Neutrophil (primary cell): ENCODE measurements around the gene UBE2C.

Source experiments
- H3K27ac ChIP-seq: fragments of 200-600 bp; sonication (generic); 2 replicates; pipeline ENCODE4 v1.5.1; 2016; ENCODE audit warnings: mild to moderate bottlenecking, moderate library complexity
- H3K27me3 ChIP-seq: fragments of 200-600 bp; sonication (generic); 2 replicates; pipeline ENCODE4 v1.6.0; 2016; ENCODE audit warnings: mild to moderate bottlenecking
- H3K36me3 ChIP-seq: fragments of 200-600 bp; sonication (generic); 2 replicates; pipeline ENCODE4 v1.5.1; 2017
- H3K4me1 ChIP-seq, 2 experiments: fragments of 200-600 bp in 1 of 2; sonication (generic) in 1 of 2; 1 replicate in 1 of 2; 2 replicates in 1 of 2; pipeline versions ENCODE4 v1.5.1 to v1.6.1; 2013 to 2016; ENCODE audit warnings: low read depth in 1 of 2, low read length in 1 of 2, mild to moderate bottlenecking in 1 of 2, moderate library complexity in 1 of 2; ENCODE audit not compliant: control insufficient read depth in 1 of 2, insufficient read depth in 1 of 2
- H3K4me3 ChIP-seq, 2 experiments: fragments of 200-600 bp in 1 of 2; sonication (generic) in 1 of 2; 1 replicate in 1 of 2; 2 replicates in 1 of 2; pipeline ENCODE4 v1.5.1; 2013 to 2016; ENCODE audit warnings: low read depth in 1 of 2, low read length in 1 of 2, mild to moderate bottlenecking in 1 of 2, moderate library complexity in 1 of 2
- H3K9me3 ChIP-seq: fragments of 200-600 bp; sonication (generic); 2 replicates; pipeline ENCODE4 v1.5.1; 2016
- CTCF ChIP-seq: fragments of 200-600 bp; sonication (generic); IDR thresholded peaks from 2 replicates; pipeline ENCODE4 v1.5.1; 2016; ENCODE audit warnings: antibody characterized with exemption

UBE2C gene

GRCh38 chr20:45834797-45835161 is 22.3 kb downstream of the UBE2C start:
- Histone ChIP-seq H3K27me3 (no peaks in the 10 kb centered on the region), H3K4me3 (no peak overlapping the region), H3K27ac (no peak overlapping the region), H3K36me3 (peaks cover 4% of the 10 kb centered on the region), H3K4me1 (peaks cover 36 to 37% of the 10 kb centered on the region in 2 experiments), H3K9me3 (no peaks in the 10 kb centered on the region)
- no peak for TF ChIP-seq CTCF

DNA sequence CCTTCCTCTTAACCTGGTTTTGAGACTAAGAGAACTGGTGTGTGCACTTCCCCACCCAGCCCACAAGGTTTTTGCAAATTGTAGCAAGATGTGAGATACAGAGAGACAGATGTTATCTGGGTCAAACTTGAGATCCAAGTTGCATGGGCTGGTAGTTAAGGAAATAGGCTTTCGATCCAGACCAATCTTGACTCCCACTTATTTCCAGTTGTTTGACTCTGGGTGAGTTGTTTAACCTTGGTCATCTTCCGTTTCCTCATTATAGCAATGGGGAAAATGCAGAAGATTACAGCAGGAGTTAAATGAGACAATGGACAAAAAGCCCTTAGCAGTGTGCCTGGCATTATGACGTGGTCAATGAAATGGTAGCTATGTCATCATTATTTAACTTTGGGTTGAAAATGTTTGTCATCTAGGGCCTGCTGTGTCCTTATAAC is 22.9 kb downstream of the UBE2C start:
- no peak overlapping the region for H3K27ac ChIP-seq
- no peak overlapping the region for H3K4me3 ChIP-seq
- TF ChIP-seq CTCF = no peak

DNA sequence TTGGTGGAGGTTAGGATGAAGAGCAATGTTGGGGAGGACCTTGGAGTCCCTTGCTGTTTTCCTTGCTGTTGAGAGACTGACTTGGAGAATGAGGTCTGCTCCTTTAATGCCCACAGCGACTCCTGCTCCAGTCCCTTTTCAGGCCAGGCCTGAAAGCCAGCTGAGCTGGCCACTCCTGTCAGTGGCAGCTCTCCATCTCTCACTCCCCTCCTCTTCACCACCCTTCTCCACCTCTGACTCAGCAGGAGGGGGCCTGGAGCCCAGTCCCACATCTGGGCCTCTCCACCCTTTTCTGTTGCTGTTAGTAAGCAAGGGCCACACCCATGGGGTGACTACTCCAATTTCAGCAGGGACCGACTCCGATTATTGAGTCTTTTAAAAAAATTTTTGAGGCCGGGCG is 23.4 kb downstream of the UBE2C start:
- H3K4me1 ChIP-seq = peaks cover 35 to 36% of the 10 kb centered on the region in 2 experiments
- no peak overlapping the region for H3K27ac ChIP-seq
- TF ChIP-seq CTCF = no peak
- H3K9me3 ChIP-seq = no peaks in the 10 kb centered on the region
- no peak overlapping the region for H3K4me3 ChIP-seq
- no peaks in the 10 kb centered on the region for H3K27me3 ChIP-seq
- peaks cover 15% of the 10 kb centered on the region for H3K36me3 ChIP-seq

More for the DNA sequence above, 22.9 kb downstream of the UBE2C start:
- Histone ChIP-seq H3K4me1 (peaks cover 35 to 36% of the 10 kb centered on the region in 2 experiments), H3K27me3 (no peaks in the 10 kb centered on the region), H3K36me3 (peaks cover 10% of the 10 kb centered on the region), H3K9me3 (no peaks in the 10 kb centered on the region)

DNA sequence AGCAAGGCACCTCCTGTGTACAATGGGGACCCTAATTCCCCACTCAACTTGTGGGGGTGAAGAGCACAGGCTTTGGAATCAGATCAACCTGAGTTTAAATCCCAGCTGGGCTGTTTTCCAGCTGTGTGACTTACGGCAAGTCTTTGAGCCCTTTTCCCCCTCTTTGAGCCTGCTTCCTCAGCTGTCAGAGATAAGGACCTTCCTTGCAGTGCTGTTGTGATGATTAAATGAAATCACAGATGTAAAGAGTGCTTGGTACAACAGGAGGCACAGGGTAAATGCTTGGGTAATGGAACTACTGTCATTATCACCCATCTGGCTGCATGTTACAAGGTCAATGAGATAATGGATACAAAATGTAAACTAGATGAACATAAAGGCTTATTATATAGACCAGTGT is 24.4 kb downstream of the UBE2C start:
- Histone ChIP-seq H3K27me3 (no peaks in the 10 kb centered on the region), H3K4me1 (peaks cover 31 to 32% of the 10 kb centered on the region in 2 experiments), H3K36me3 (peaks cover 25% of the 10 kb centered on the region), H3K27ac (no peak overlapping the region), H3K4me3 (no peak overlapping the region), H3K9me3 (no peaks in the 10 kb centered on the region)
- no peak for TF ChIP-seq CTCF

- Histone ChIP-seq H3K9me3 (no peaks in the 10 kb centered on the region), H3K27ac (no peak overlapping the region), H3K4me3 (no peak overlapping the region), H3K27me3 (no peaks in the 10 kb centered on the region), H3K36me3 (peaks cover 64% of the 10 kb centered on the region), H3K4me1 (no peaks in the 10 kb centered on the region)
- no peak for TF ChIP-seq CTCF
These were observed 28.3 kb downstream of the UBE2C start for GRCh38 chr20:45840700-45841198.
